SU-DHL-6 (cell line): ENCODE measurements around the gene SH3RF3.

Experiments
- H2AFZ ChIP-seq: fragments of 200-600 bp; sonication (generic); 2 replicates; pipeline ENCODE4 v1.6.1; 2014; ENCODE audit warnings: low read depth, mild to moderate bottlenecking, moderate library complexity, mixed read lengths, antibody characterized with exemption, low read length; ENCODE audit not compliant: severe bottlenecking
- H3F3A ChIP-seq: fragments of 200-600 bp; shearing (Covaris generic); 2 replicates; pipeline ENCODE4 v1.6.0; 2016; ENCODE audit warnings: antibody characterized with exemption, mild to moderate bottlenecking; ENCODE audit not compliant: insufficient read depth
- H3K27ac ChIP-seq: fragments of 200-600 bp; sonication (generic); 2 replicates; pipeline ENCODE4 v1.5.1; 2016; ENCODE audit warnings: low read depth, mild to moderate bottlenecking, low read length, moderate library complexity, mixed read lengths
- H3K27me3 ChIP-seq: fragments of 200-600 bp; sonication (generic), shearing (Covaris generic); 2 replicates; pipeline ENCODE4 v1.6.0; 2014; ENCODE audit warnings: mild to moderate bottlenecking, low read length
- H3K36me3 ChIP-seq: fragments of 200-600 bp; sonication (generic); 2 replicates; pipeline ENCODE4 v1.6.1; 2014; ENCODE audit warnings: mild to moderate bottlenecking, low read length, mixed read lengths
- H3K4me2 ChIP-seq: fragments of 300-600, 200-600 bp; shearing (Covaris generic), sonication (generic); 2 replicates; pipeline ENCODE4 v1.6.0; 2014; ENCODE audit warnings: low read length, low read depth, mild to moderate bottlenecking; ENCODE audit not compliant: poor library complexity, severe bottlenecking
- H3K4me3 ChIP-seq: fragments of 200-600 bp; sonication (generic); 2 replicates; pipeline ENCODE4 v1.5.1; 2014; ENCODE audit warnings: antibody characterized with exemption, low read length, mild to moderate bottlenecking, mixed read lengths; ENCODE audit not compliant: insufficient read depth, poor library complexity, severe bottlenecking
- H3K79me2 ChIP-seq: fragments of 200-600 bp; sonication (generic); 2 replicates; pipeline ENCODE4 v1.6.1; 2014; ENCODE audit warnings: mild to moderate bottlenecking, low read length, moderate library complexity; ENCODE audit not compliant: insufficient read depth
- H3K9ac ChIP-seq: fragments of 200-600 bp; sonication (generic); 2 replicates; pipeline ENCODE4 v1.7.0; 2014; ENCODE audit warnings: mild to moderate bottlenecking, low read length
- H3K9me2 ChIP-seq: fragments of 200-600 bp; sonication (generic); replicated peaks from 2 replicates; pipeline ENCODE4 v1.6.1; 2014; ENCODE audit warnings: low read length; ENCODE audit not compliant: insufficient read depth
- H3K9me3 ChIP-seq: fragments of 200-600 bp; sonication (generic); 2 replicates; pipeline ENCODE4 v1.6.1; 2014; ENCODE audit warnings: low read length, mixed read lengths; ENCODE audit not compliant: insufficient read depth
- H4K20me1 ChIP-seq: fragments of 200-600 bp; sonication (generic); 2 replicates; pipeline ENCODE4 v1.6.1; 2014; ENCODE audit warnings: low read depth, mild to moderate bottlenecking, antibody characterized with exemption, low read length, moderate library complexity, mixed read lengths
- CTCF ChIP-seq: fragments of 200-600 bp; sonication (generic); IDR thresholded peaks from one replicate; pipeline ENCODE4 v1.5.1; 2017; ENCODE audit warnings: antibody characterized with exemption, mild to moderate bottlenecking, low read length, moderate library complexity; ENCODE audit not compliant: insufficient read depth, poor library complexity, severe bottlenecking
- EZH2phosphoT487 ChIP-seq: fragments of 200-600 bp; sonication (generic), shearing (Covaris generic); conservative IDR thresholded peaks from 2 replicates; pipeline ENCODE4 v1.6.1; 2018; ENCODE audit warnings: mild to moderate bottlenecking, antibody characterized with exemption, low read length, moderate library complexity, mixed read lengths

The SH3RF3 gene

GRCh38 chr2:109189751-109190150, 60.7 kb downstream of the SH3RF3 start:
- H3K4me2 ChIP-seq = no peak overlapping the region
- no peaks in the 10 kb centered on the region for H3K9me2 ChIP-seq
- TF ChIP-seq EZH2phosphoT487 (no peak), CTCF (no peak)
- no peak overlapping the region for H2AFZ ChIP-seq
- no peak overlapping the region for H3K4me3 ChIP-seq
- no peaks in the 10 kb centered on the region for H3K9me3 ChIP-seq
- no peaks in the 10 kb centered on the region for H3K27me3 ChIP-seq
- H3K79me2 ChIP-seq = no peaks in the 10 kb centered on the region
- H3K9ac ChIP-seq = no peak overlapping the region
- no peaks in the 10 kb centered on the region for H3F3A ChIP-seq
- no peaks in the 10 kb centered on the region for H3K36me3 ChIP-seq
- no peaks in the 10 kb centered on the region for H4K20me1 ChIP-seq
- H3K27ac ChIP-seq = no peak overlapping the region

- H3K4me3 ChIP-seq = no peak overlapping the region
- H2AFZ ChIP-seq = no peak overlapping the region
- H3K9ac ChIP-seq = no peak overlapping the region
- H3K27ac ChIP-seq = no peak overlapping the region
- H4K20me1 ChIP-seq = no peaks in the 10 kb centered on the region
- no peaks in the 10 kb centered on the region for H3K27me3 ChIP-seq
- no peak for TF ChIP-seq EZH2phosphoT487
- H3F3A ChIP-seq = no peaks in the 10 kb centered on the region
- no peaks in the 10 kb centered on the region for H3K36me3 ChIP-seq
- H3K79me2 ChIP-seq = no peaks in the 10 kb centered on the region
- no peaks in the 10 kb centered on the region for H3K9me3 ChIP-seq
- no peak overlapping the region for H3K4me2 ChIP-seq
- H3K9me2 ChIP-seq = no peaks in the 10 kb centered on the region
These were observed 65.0 kb downstream of the SH3RF3 start for GRCh38 chr2:109193807-109194619.

GRCh38 chr2:109194620-109194937, 65.6 kb downstream of the SH3RF3 start:
- Histone ChIP-seq H3K9me2 (no peaks in the 10 kb centered on the region), H3K9me3 (no peaks in the 10 kb centered on the region), H3K79me2 (no peaks in the 10 kb centered on the region), H2AFZ (no peak overlapping the region), H3K4me3 (no peak overlapping the region), H3K9ac (no peak overlapping the region), H4K20me1 (no peaks in the 10 kb centered on the region), H3F3A (no peaks in the 10 kb centered on the region), H3K27ac (no peak overlapping the region), H3K4me2 (no peak overlapping the region), H3K27me3 (no peaks in the 10 kb centered on the region), H3K36me3 (no peaks in the 10 kb centered on the region)
- TF ChIP-seq CTCF (no peak), EZH2phosphoT487 (no peak)

- Histone ChIP-seq H3K9me2 (no peaks in the 10 kb centered on the region), H3K36me3 (no peaks in the 10 kb centered on the region), H3F3A (no peaks in the 10 kb centered on the region), H3K27ac (no peak overlapping the region), H3K4me3 (no peak overlapping the region), H3K79me2 (no peaks in the 10 kb centered on the region), H3K4me2 (no peak overlapping the region), H4K20me1 (no peaks in the 10 kb centered on the region), H3K27me3 (no peaks in the 10 kb centered on the region), H2AFZ (no peak overlapping the region), H3K9ac (no peak overlapping the region), H3K9me3 (no peaks in the 10 kb centered on the region)
- no peak for TF ChIP-seq CTCF
- TF ChIP-seq EZH2phosphoT487 = no peak
These were observed 66.4 kb downstream of the SH3RF3 start for GRCh38 chr2:109195193-109196045.
